GM12892 (cell line): ENCODE measurements around the gene ZNRF1.

Source experiments
- POLR2A ChIP-seq: IDR thresholded peaks from 2 replicates; pipeline ENCODE4 v1.6.1; 2011; ENCODE audit warnings: low read depth, low read length, control low read depth
- POLR2AphosphoS5 ChIP-seq: IDR thresholded peaks from 2 replicates; pipeline ENCODE4 v1.6.1; 2011; ENCODE audit warnings: low read depth, low read length, control low read depth

GRCh38 chr16:75032655-75033054, 33.8 kb downstream of the ZNRF1 start:
- TF ChIP-seq POLR2AphosphoS5 (no peak), POLR2A (no peak)
